ENCODE results near the gene TENM4. TPM values are rescaled to one million over a fixed set of nuclear protein-coding genes. Genes with fewer than 3 reads are reported as not detected.

The TENM4 gene
- total RNA-seq, 1 donor from 2014 or later = 7.3 TPM

- DNase-seq (ENCODE audit: extremely low read depth, low read depth, low spot score) = no peak
These were observed 634.4 kb downstream of the TENM4 start for GRCh38 chr11:78806214-78807004.

DNA sequence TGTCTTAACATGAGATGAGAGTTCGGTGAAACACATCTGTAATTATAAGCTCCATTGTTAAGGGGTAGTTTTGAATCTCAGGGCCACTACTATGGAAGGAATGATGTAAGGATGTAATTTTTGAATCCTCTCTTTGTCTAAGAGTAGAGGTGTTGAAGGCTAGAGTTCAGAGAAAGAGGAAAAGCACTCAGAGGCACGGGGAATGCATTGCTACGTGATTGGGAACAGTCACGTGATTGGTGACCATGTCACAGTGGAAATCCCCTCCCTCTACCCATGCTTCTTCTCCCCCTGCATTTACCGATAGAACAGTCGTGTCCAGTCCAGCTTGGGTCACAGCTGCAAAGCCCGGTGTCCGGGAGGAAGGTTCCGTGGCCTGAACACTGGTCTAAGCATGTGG is 635.8 kb downstream of the TENM4 start:
- DNase-seq (ENCODE audit: extremely low read depth, low read depth, low spot score) = no peak

- no peak for DNase-seq (ENCODE audit: extremely low read depth, low read depth, low spot score)
These were observed 636.8 kb downstream of the TENM4 start for GRCh38 chr11:78803995-78804394.

GRCh38 chr11:78802058-78802761 is 638.6 kb downstream of the TENM4 start:
- DNase-seq (ENCODE audit: extremely low read depth, low read depth, low spot score) = no peak

DNA sequence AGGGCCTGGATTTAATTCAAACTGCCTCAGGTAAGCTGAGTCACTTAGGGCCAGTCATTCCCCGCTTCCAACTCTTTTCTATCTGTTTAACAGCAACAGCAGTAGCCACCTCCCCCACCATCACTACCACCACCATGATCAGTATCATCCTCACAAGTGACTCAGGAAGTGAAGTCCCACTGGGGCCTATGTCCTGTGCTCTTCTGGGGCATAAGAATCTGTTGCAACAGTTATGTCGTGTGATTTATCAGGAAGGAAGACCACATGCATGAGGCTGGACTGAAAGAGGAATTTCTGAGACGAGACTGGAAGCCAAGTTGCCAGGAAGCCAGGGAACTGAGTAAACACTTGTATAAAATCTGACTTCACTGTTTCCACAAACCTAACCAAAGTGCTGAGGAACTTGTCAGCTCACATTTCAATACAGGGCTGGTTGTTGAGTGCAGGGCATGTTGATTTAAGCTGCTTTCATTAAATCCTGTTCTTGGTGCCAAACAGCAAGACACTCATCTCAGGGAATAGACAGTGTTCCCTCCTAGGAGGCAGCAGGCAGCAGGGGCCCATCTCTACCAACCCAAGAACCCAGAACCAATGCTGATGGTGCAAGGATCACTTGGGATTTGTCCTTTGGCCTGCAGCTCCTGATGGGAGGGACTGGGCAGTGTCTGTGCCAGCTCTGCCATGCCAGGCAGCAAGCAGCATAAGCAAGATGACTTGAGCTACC is 639.5 kb downstream of the TENM4 start:
- peak; percentile 63 for DNase-seq (ENCODE audit: extremely low read depth, low read depth, low spot score)

- DNase-seq (ENCODE audit: extremely low read depth, low read depth, low spot score) = no peak
These were observed 640.1 kb downstream of the TENM4 start for GRCh38 chr11:78800756-78801155.

DNA sequence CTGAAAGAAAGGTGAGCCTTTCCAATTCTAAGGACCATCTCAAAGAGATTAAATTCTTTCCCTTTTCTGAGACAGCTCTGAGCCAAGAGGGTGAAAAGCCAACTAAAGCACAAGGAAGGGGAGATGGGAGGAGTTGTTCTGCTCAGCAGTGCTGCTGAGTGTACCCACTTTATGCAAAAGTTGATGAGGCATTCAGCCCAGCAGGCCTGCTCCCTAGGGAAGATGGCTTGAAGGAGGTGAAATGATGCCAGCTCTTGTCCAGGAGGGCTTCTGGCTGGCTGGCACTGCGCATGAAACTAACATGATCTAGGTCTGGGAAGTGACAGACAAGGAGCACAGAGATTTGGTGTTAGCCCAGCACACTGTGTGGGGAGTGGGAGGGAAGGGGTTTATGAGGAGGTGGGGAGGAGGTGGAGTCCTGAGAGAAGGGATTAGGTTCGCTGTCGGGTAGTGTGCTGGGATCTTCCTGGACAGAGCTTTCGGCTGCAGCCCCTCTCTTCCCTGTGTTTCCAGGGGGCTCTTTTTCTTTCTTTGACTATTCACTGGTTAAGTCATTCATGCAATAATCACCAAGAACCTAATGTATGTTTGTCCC is 640.6 kb downstream of the TENM4 start:
- no peak for DNase-seq (ENCODE audit: extremely low read depth, low read depth, low spot score)

DNA sequence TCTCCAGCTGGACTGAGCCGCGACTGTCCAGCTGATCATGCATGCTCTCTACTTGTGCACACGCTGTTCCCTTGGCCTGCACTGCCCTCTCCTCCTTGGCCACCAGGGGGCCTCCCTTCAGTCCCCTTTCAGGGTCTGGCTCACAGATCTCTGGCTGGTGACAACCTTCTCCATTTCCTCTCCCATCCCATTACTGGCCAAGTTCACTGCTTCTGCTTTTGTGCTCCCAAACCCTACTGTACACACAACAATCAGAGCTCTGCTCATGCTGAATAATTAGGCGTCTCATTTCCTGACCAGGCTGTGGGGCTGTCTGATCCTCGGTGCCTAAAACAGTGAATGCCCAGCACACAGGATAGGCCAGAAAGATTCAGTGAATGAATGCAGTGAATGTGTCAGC is 642.2 kb downstream of the TENM4 start:
- DNase-seq (ENCODE audit: extremely low read depth, low read depth, low spot score) = no peak

- DNase-seq (ENCODE audit: extremely low read depth, low read depth, low spot score) = no peak
These were observed 643.3 kb downstream of the TENM4 start for GRCh38 chr11:78797559-78797958.

GRCh38 chr11:78796956-78797355 is 643.9 kb downstream of the TENM4 start:
- no peak for DNase-seq (ENCODE audit: extremely low read depth, low read depth, low spot score)

DNA sequence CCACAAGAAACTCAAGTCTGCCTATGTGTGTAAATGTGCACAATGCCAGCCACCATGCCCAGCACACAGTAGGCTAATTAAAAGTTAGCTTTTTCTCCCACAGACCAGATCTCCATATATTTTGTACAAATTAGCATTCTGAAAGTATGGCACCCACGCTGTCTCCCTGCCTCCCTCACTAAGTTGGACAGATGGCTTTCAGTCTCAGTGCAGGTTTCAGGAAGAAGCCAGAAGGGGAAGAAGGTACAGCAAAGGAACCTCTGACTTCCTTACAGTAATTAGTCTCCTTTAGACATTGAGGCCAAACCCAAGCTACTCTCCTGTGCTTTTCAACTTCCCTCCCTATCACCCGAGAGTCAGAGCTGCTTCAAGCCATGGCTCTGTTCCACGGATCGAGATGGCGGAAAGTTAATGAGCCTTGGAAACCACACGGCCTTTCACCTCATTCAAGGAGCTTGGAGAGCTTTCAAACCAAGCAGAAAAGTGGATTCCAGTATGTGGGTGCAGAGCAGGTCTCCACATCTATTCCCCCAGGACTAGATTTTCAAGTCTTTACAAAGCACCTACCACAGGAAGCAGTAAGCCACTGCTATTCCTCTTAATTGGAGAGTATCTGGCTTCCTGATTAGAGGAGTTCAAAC is 645.1 kb downstream of the TENM4 start:
- no peak for DNase-seq (ENCODE audit: extremely low read depth, low read depth, low spot score)

DNA sequence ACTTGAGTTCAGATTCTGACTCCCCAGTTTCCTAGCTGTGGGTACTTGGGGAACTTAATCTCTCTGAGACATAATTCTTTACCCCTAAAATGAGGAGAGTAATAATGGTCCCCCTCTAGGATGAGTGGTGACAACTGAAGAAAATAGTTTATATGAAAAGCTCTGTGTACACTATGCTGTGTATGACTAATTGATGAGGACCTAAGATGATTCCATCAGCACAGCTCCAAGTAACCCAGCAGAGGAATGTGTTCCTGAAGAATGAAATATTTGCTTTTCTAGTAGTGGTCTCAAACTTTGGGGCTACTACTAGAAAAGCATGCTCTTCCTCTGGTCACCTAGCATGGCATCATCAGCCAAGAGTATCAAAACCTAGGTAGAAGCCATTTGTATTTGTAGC is 648.9 kb downstream of the TENM4 start:
- no peak for DNase-seq (ENCODE audit: extremely low read depth, low read depth, low spot score)

DNA sequence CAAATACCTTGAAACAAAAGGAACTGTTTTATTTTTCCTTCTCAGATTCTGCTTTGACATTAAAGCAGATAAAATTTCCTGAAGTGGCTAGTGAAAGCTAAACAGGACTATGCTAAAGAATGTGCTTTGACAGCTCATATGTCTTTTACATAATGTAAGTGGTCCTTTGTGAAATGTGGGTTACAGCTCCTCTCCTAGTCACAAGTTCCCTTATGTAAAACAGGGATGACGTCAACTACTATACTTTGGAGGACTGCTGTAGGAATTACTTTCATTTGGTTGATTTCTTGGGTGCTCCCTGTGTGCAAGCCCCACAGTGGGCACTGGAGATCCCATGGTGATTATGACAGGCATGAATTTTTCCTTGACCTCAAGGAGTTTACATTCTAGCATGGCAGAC is 649.6 kb downstream of the TENM4 start:
- no peak for DNase-seq (ENCODE audit: extremely low read depth, low read depth, low spot score)

DNA sequence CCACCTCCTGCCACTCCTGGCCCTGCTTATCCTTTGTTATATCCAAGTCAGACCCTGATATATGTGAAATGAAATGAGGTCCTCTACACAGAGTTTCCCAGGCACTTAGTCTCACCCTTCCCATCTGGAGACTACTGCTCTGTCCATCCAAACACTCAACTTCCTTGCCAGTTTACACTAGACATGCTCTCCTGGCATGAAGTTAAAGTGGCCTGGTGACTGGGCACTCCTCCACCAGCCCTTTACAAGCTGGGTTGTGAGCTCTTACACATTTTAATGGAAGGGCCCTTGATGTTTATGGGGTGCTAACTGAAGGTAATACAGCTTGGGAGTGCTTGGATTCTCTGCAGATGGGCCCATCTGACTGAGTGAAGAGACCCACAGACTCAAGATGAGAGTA is 650.0 kb downstream of the TENM4 start:
- DNase-seq (ENCODE audit: extremely low read depth, low read depth, low spot score) = no peak

DNA sequence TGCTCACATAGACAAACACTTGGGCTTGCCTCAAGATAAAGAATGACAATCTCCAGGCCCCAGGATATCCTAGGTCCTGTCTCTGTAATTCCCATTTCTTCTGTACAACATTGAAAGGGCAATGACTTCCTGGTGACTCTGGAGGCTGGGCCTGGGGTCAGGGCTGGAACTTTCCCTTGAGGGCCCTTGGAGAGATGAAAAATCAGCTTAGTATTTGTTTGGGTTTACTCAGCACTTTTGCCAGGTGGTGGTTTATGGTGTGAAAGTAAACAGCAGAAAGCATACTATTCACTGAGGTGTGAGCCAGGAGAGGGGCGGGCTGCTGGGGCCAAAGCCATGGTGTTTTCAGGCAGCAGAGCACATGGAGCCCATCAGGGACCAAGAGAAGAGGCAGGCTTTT is 651.5 kb downstream of the TENM4 start:
- DNase-seq (ENCODE audit: extremely low read depth, low read depth, low spot score) = no peak

DNA sequence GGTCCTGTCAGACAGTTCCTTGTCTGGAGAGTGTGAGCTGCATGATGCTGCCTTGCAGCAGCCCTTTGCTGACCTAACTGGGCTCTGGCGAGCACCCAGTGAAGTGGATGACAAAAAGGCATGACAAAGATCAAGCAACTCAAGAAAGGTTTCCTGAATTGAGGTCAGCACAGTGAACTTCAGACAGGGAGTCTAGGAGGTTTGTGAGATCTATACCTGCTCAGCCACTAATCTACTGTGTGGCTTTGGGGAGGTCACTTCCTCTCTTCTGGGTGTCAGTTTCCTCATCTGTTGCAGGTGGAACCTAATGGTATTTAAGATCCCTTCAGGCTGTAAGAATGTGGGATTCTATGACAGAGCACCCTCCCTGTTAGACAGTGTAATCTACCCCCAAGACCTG is 652.3 kb downstream of the TENM4 start:
- DNase-seq (ENCODE audit: extremely low read depth, low read depth, low spot score) = no peak

GRCh38 chr11:78787696-78788095 is 653.1 kb downstream of the TENM4 start:
- DNase-seq (ENCODE audit: extremely low read depth, low read depth, low spot score) = no peak

DNA sequence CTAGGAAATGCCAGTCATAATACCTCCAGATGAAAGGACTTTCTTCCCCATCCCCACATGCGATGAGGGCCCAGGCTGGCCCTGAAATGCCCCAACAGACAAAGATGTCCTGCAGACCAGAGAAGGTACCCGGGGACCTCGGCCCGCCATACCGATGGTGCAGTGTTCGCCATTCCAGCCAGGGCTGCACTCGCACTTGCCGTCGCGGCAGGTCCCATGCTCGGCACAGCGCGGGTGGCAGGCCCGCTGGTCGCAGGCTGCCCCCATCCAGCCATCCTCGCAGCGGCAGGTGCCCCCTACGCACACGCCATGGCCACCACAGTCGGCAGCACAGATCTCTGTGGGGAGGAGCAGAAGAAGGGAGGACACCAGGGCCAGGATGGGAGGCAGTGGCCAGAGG is 654.1 kb downstream of the TENM4 start:
- no peak for DNase-seq (ENCODE audit: extremely low read depth, low read depth, low spot score)

GRCh38 chr11:78786086-78786485 is 654.7 kb downstream of the TENM4 start:
- DNase-seq (ENCODE audit: extremely low read depth, low read depth, low spot score) = no peak

GRCh38 chr11:78784321-78785061 is 656.3 kb downstream of the TENM4 start:
- no peak for DNase-seq (ENCODE audit: extremely low read depth, low read depth, low spot score)

Measured in glomerular endothelial cell (primary cell).